NCI-H345 (cell line): Measurements from ENCODE around the gene AIRE.

Experiments
- DNase-seq: peaks from one replicate; lab custom pipeline; 2025; lab: John Stamatoyannopoulos, UW

The AIRE gene

DNA sequence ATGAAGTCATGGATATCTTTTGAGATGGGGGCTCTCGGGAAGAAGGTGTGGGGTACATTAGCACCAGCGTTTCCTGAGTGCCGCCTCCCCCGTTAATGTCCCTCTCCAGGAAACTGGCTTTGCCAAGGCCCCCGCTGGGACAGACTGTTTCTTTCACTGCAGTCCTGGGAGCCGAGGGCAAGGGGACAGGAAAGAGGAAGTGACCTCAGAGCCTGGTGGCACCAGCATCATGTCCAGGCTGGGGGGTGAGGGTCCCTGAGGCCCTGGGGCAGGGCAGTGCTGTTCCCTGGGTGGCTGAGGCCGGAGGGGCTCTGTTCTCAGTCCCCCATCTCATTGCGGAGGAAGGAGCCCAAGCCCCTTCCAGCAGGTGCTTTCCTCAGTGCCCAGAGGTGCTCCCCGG is 20.0 kb downstream of the AIRE start:
- DNase-seq = no peak

DNA sequence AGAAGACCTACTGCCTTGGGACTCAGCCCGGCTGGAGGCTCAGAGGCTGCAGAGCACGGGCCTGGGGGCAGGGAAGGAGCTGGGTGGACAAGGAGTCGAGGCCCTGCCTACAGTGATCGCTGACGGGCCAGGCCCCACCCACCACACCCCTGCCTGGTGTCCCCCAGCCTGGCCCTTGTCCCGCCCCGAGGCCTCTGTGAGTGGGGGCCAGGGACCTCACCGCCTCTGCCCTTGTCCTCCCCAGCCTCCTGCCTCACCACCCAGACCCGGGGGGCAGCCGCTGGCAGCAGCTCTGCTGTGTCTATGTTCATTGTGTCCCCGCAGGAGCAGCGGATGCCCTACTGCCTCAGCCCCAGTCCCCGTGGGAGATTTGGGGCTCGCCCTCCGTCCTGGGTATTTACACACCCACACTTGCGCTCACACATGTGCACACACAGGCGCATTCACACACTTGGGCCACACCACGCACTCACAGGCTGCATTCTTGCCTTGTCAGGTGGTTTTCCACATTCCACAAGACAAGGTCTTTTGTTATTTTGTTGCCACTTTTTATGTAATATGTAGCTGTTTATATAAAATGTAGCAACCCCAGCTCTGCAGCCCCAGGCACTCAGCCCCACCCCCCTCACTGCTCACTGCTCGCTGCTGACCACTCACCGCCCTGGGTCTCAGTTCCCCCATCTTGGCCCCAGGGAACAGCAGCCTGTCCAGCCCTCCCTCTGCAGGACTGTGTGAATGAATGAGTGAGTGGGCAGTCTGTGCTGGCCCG is 21.4 kb downstream of the AIRE start:
- DNase-seq = no peak

DNA sequence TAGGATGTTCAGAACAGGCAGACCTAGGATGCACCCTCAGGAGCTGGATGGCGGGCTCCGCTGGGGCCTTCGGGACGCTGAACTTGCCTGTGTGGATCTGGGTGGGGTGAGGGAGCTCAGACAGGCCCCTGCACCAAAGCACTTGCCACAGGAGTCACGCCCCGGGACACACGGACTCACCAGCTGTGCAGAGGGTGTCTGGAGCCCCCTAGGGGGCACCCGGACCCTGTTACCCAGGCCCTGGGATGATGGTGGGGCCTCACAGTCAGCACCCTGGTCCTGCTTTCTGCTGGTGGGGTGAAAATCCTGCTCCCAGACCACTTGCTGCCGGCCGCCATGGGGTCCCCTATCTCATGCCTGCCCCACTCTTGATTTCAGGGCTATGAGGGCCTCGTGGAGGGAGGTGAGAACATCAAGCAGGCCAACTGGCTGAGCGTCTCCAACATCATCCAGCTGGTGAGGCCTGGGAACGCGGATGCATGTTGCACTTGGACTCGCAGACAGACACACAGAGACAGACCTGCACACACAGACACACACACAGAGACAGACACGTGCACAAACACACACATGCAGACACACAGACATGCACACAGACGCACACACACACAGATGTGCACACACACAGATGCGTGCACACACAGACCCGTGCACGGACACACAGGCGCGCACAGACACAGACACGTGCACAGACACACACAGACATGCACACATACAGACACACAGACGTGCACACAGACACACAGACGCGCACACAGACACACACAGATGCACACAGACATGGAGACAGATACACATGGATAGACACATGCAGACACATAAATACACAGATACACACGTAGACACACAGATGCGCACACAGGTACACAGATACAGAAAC is 25.2 kb downstream of the AIRE start:
- DNase-seq = no peak

DNA sequence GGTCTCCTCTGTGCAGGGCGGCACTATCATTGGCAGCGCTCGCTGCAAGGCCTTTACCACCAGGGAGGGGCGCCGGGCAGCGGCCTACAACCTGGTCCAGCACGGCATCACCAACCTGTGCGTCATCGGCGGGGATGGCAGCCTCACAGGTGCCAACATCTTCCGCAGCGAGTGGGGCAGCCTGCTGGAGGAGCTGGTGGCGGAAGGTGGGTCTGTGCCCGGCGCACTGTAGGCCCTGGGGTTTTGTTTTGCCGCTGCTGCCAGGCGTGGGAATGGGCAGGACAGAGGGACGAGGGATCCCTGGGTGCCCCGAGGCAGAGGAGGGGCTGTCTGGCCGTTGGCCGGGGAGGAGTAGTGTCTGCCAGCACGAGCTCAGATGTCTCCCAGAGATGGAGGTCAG is 26.4 kb downstream of the AIRE start:
- DNase-seq = no peak

DNA sequence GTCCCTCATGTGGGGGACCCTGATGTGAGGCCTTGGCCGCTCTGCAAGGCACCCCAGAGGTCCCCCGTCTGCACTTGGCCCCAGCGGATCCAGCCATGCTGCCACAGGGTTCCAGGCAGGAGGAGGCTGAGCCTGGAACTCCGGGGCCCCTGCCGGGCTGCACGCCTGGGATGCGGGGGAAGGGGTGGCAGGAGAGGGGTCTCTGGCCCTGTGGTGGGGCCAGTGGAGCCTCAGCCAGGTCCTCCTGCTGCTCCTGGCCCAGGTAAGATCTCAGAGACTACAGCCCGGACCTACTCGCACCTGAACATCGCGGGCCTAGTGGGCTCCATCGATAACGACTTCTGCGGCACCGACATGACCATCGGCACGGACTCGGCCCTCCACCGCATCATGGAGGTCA is 27.0 kb downstream of the AIRE start:
- no peak for DNase-seq

DNA sequence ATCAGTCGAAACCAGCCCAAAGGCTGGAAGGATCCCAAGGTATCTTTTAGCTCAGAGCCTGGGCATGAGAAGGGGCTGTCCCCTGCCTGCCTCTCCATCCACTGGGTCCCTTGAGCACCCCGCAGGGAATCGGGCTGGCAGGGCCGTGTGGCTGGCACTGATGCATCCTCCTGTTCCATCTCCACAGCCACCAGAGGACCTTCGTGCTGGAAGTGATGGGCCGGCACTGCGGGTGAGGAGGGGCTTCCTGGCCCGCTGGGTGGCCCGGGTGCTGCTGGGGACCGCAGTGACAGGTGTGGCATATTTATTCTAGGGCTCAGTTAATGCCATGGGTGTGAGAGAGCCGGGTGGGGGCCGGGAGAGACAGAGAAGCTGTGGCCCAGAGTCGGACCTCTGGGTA is 27.8 kb downstream of the AIRE start:
- no peak for DNase-seq

DNA sequence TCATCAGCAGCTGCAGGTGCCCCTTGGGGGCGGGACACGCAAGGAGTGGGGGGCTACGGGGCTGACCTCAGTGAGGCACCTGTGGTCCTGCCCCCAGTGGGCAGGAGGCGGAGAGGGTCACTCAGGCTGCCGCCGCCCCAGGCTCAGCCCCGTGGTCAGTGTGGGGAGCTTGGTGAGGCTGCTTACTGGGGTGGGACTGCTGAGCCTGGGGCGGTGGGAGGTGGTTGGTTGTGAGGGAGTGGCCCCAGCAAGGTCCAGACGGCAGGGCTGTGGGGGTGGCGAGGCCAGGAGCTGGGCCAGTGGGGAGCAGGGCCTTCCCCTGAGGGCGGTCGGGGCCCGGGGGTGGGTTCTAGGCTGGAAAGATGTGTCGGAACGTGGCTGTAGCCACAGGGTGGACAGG is 28.5 kb downstream of the AIRE start:
- no peak for DNase-seq

DNA sequence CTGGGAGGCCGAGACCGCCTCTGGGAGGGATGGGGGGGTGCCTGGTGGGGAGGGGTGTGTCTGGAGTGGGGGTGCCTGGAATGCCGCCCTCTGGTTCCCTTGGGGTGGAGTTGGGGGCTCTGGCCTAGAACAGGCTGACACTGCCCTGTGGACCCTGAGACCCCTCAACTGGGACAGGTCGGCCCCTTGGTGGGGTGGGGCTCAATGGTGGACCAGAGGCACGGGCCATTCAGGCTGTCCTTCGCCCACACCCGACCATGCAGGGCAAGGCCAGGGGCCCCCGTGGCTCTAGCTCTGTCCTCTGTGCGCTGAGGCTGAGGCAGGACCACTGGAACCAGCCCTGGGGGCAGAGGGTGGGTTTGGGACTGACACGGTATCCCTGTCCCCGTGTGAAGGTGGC is 28.9 kb downstream of the AIRE start:
- no peak for DNase-seq

DNA sequence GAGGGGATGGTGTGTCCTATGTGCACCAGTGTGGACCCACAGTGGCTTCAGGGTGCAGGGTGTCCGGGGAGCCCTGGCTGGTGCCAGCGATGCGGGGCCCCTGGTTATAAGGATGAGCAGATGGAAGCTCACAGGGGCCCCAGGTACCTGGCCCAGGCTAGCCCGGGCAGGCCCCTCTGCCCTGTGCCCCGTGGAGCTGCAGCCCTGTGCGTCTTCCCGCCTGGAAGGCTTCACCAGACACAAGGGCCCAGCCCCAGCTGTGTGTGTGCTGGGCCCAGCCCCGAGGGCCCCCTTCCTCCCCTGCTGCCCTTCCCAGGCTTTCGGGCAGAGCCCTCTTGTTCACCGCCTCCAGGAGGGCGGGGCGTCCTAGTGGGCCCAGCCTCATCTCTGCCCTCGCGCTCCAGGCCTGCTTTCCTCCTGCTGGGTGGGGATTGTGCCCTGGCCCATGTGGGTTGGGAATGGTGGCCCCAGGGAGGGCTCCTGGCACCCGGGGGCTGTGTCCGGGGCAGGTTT is 30.1 kb downstream of the AIRE start:
- no peak for DNase-seq

DNA sequence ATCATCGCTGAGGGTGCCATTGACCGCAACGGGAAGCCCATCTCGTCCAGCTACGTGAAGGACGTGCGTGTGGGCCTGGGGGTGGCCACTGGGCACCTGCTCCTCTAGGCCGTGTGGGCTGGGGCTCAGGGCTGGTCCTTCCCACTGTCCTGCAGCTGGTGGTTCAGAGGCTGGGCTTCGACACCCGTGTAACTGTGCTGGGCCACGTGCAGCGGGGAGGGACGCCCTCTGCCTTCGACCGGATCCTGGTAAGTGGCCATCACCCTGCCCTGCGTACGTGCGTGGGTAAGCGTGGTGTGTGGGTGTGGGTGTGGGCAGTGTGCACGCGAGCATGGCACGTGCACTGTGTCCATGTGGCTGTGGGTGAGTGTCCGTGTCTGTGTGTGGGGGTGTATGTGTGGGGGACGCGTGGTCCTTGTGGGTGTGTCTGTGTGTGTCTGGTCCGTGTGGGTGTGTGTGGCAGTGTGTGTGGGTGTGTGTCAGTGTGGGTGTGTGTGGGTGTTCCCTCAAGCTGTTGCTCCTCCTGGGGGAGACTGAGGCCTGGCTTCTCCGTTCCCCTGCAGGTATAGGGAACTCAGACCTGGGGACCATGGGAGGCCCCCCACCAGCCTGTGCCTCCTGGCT is 30.7 kb downstream of the AIRE start:
- DNase-seq = no peak

DNA sequence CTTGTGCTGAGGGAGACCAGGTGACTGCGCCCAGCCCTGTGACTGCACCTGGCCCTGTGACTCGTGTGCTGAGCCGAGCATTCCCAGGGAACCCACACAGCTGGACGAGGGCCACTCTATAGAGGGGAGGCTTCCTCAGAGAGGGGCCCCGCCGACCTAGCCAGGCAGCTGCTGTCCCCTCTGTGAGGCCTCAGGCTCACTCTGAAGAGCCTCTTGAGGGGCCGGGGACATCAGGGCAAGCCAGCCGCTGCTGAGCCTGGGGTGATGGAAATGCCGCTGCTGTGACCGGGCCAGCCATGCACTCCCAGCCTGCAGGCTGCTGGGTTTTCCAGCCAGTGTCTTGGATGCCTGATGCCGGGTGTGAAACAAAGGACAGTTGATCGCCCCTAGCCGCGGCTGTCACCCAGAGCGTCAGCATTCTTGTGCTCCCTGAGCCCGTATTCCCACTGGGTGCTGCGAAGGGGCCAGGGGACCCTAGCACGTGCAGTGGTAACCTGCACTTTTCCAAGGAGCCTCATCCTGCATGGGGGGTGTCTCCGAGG is 31.6 kb downstream of the AIRE start:
- DNase-seq = no peak

DNA sequence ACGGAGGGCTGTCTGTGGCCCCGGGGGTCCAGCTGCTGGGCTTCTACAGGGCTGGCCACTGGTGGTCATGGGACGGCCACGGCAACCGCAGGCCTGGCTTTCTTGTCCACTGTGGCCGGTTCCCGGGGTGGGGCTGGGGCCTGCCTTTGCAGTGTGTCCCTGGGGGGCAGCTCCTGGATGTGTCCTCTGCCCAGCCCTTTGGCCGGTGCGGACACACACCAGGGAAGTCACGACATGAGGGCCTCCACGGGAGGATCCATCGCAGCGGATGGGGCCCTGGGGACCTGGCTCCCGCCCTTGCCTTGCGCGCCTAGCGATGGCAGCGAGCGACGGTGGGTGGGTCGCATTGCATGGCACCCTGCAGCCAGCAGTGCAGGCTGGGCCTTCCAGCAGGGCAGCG is 32.2 kb downstream of the AIRE start:
- DNase-seq = no peak

DNA sequence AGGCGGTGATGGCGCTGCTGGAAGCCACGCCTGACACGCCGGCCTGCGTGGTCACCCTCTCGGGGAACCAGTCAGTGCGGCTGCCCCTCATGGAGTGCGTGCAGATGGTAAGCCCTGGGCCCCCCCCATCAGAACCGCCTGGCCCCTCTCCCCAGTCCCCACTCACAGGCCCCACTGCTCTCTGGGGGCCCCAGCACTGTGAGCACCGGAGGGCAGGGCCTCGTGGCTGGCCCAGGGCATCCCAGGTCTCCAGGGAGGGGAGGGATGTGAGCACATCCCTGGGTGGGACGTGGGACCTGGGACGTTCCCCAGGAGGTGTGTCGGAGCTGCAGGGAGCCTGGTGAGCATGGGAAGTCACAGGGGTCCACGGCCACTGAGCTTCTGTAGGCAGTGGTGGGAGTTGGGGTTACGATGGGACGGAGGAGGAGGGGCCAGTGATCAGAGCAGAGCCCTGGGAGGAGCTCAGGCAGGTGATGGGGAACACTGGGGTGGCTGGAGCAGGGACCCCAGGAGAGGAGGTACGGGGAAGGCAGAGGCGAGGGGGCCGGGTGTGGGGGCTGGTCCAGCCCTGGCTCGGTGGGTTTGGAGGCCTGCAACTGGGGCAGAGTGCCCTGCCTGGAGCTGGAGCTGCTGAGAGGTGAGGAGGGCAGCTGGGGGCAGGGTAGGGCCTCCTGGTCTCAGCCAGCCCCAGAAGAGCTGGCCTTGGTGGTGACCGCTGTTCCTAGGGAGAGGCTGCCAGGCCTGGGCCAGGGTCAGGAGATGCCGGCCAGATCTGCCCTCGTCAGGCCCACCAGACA is 33.0 kb downstream of the AIRE start:
- DNase-seq = no peak

DNA sequence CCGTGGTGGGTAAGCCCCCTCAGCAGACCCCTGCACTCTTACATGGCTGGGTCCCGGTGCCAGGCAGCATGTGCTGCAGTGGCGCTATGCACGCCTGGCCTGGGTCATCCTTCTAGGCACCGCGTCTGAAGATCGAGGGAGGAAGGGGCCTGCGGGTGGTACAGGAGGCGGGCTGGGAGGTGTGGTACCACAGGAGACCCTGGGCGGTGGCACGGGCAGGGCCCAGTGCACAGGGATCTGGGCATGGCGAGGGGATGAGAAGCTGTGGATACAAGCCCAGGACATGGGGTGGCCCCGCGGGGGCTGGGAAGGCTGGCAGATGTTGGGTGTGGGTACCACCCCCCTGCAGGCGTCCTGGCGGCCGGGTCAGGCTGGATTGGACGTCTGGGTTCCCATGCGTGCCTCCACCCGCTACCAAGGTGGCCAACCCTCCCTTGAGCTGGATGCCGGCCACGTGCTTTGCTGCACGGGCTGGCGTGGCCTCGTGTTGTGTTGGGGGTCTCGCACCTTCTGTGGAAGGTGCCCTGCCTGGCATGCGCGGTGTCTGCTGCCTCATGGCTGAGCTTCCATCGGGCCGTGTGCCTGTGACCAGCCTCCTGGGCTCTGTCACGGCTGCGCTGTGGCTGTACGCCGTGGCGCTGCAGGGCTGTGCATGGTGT is 33.9 kb downstream of the AIRE start:
- no peak for DNase-seq

DNA sequence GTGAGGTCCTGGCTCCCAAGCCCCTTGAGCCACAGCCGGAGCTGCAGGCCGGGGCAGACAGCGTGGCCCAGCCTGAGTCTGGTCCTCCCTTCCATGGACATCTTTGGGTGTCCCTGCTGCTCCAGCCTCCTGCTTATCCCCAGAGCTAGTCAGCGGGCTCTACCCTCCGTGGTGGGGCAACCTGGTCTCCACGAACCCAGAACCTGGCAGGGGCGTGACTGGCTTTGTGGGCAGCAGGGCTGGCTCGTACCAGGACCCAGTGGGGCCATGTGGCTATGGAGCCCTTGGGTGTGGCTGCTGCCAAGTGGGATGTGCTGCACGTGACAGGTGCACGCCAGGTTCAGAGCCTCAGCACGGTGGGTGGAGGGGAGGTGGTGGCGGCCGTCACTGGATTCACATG is 35.2 kb downstream of the AIRE start:
- no peak for DNase-seq

DNA sequence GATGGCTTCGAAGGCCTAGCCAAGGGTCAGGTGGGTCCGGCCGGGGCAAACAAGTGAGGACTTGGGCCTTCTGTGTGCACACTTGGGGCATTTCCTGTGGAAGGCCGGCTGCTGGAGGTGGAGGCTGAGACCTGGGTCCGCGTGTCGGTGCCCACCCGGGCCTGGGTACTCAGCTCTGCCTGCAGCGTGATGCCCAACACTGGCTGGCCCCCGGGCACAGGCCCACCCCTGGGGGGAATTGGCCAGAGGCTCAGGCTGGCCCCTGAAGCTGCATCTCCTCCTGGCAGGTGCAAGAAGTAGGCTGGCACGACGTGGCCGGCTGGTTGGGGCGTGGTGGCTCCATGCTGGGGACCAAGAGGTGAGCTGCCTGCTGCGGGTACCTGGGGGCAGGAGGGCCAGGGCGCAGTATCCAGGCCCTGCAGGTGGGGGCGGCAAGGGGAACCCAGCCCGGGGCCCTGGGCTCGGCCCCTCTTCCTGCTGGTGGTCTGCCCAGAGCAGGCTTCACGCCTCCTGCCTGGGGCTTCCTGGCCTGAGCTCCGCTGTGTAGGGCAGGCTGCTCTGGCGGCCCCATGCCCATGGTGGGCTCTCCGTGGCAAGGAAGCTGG is 36.3 kb downstream of the AIRE start:
- DNase-seq = no peak

DNA sequence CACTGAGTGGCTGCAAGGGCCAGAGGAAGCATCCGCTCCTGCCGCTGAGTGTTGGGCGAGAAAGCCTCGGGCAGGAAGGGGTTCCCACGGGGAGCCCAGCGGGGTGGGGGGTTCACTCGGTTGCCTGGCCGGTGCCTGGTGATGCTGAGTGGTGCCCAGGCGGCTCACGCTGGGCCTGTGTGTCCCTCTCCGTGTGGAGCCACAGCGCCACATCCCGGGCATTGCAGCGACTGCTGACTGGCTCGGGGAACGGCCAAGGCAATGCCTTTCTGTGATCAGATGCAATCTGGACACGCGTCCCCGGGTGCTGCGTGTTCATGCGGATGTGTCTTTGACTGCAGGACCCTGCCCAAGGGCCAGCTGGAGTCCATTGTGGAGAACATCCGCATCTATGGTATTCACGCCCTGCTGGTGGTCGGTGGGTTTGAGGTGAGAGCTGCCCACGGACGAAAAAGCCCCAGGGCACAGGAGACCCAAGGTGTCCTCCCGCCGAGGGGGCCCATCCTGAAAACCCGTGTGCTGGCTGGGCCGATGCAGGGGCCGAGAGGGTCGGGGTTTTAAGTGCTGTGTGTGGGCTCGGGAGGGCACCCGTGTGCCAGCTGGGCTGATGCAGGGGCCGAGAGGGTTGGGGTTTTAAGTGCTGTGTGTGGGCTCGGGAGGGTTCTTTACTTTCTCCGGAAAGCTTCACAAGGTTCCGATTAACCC is 37.1 kb downstream of the AIRE start:
- DNase-seq = no peak

DNA sequence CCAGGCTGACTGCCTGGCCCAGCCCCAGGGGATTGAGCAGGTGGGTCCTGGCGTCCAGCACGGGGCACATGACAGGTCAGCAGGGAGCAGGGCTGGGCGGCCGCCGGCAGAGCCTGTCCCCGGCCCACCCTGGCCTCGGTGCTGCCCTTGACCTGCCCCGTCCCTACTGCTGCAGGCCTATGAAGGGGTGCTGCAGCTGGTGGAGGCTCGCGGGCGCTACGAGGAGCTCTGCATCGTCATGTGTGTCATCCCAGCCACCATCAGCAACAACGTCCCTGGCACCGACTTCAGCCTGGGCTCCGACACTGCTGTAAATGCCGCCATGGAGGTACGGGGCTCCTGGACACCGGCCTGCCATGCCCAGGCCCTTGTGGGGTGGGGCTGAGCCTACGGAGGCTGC is 37.9 kb downstream of the AIRE start:
- DNase-seq = no peak

DNA sequence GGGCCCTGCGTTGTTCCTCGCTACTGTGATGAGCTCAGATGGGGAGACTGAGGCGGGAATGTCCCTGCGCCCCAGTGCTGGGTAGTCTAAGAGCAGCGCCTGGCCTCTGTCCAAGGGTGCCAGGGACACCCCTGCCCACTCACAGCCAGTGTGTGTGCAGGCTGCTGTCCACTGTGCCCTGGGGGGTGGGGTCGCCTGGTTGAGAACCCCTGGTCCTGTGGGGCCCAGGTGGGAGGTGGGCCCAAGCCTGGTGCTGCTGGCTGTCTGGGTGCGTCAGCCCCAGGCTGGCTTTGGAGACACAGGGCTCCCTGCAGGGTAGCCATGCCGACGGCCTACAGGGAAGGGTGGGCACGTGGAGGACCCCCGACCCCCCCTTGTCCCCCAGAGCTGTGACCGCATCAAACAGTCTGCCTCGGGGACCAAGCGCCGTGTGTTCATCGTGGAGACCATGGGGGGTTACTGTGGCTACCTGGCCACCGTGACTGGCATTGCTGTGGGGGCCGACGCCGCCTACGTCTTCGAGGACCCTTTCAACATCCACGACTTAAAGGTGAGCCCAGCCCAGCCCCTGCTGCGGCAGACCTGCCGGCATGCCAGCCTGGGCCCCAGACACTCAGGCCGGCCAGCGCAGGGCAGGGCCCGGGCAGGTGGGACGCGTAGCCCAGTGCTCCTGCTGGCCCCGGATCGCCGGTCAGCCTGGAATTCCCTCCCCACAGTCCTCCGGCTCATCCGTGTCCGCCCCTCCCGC is 38.6 kb downstream of the AIRE start:
- DNase-seq = no peak

DNA sequence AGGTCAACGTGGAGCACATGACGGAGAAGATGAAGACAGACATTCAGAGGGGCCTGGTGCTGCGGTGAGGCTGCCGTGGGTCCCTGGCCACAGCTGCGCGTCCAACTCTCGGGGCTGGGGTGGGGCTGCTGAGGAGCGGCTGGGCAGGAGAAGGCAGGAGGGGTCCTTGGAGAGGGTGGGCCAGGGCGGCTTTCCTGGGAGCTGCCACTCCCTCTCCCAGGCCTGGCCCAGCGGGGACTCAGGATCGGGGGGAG is 39.1 kb downstream of the AIRE start:
- DNase-seq = no peak
